Measurements from ENCODE around the gene ZBTB25.

ZBTB25 gene

GRCh38 chr14:64444140-64444539, 59.5 kb downstream of the ZBTB25 start:
- TF ChIP-seq CTCF (IDR thresholded peaks at IDR 0.05; ENCODE audit: low read length) (no peak), EZH2 (IDR thresholded peaks at IDR 0.05; ENCODE audit: borderline replicate concordance, low read length) (no peak)
- no peaks in the 10 kb centered on the region for H3K27me3 ChIP-seq (ENCODE audit: insufficient read depth, low read length)
- peaks cover 82% of the 10 kb centered on the region for H3K36me3 ChIP-seq (ENCODE audit: insufficient read depth, low read length)
- no peak overlapping the region for H2AFZ ChIP-seq (ENCODE audit: low read length)
- H3K4me2 ChIP-seq (ENCODE audit: low read length), result no peak overlapping the region
- H3K9ac ChIP-seq (ENCODE audit: low read length), result no peak overlapping the region; the same call in 1 of the 2 replicates
- peaks cover 31% of the 10 kb centered on the region for H3K4me1 ChIP-seq (ENCODE audit: insufficient read depth, low read length, severe bottlenecking)
- no peaks in the 10 kb centered on the region for H3K79me2 ChIP-seq (ENCODE audit: insufficient read depth, low read length)
- no peaks in the 10 kb centered on the region for H3K9me2 ChIP-seq (ENCODE audit: low read depth, low read length)
- no peak overlapping the region for H3K4me3 ChIP-seq (ENCODE audit: low read depth, low read length, poor library complexity, severe bottlenecking)
- peak overlapping the region; percentile 90 for H3K27ac ChIP-seq (ENCODE audit: low read depth, low read length, poor library complexity, severe bottlenecking)
- H4K20me1 ChIP-seq (ENCODE audit: insufficient read depth, low read length), result no peaks in the 10 kb centered on the region
- no peaks in the 10 kb centered on the region for H3K9me3 ChIP-seq (ENCODE audit: low read length)
- H3F3A ChIP-seq (ENCODE audit: insufficient read depth, low read length), result no peaks in the 10 kb centered on the region

- Histone ChIP-seq H3K79me2 (ENCODE audit: insufficient read depth, low read length) (no peaks in the 10 kb centered on the region), H3K36me3 (ENCODE audit: insufficient read depth, low read length) (peaks cover 82% of the 10 kb centered on the region), H3K4me1 (ENCODE audit: insufficient read depth, low read length, severe bottlenecking) (peaks cover 31% of the 10 kb centered on the region), H3K27me3 (ENCODE audit: insufficient read depth, low read length) (no peaks in the 10 kb centered on the region), H3F3A (ENCODE audit: insufficient read depth, low read length) (no peaks in the 10 kb centered on the region), H3K4me3 (ENCODE audit: low read depth, low read length, poor library complexity, severe bottlenecking) (no peak overlapping the region), H3K27ac (ENCODE audit: low read depth, low read length, poor library complexity, severe bottlenecking) (no peak overlapping the region), H3K9me3 (ENCODE audit: low read length) (no peaks in the 10 kb centered on the region), H3K4me2 (ENCODE audit: low read length) (no peak overlapping the region), H4K20me1 (ENCODE audit: insufficient read depth, low read length) (no peaks in the 10 kb centered on the region), H3K9me2 (ENCODE audit: low read depth, low read length) (no peaks in the 10 kb centered on the region), H2AFZ (ENCODE audit: low read length) (no peak overlapping the region), H3K9ac (ENCODE audit: low read length) (no peak overlapping the region)
- TF ChIP-seq CTCF (IDR thresholded peaks at IDR 0.05; ENCODE audit: low read length) (no peak), EZH2 (IDR thresholded peaks at IDR 0.05; ENCODE audit: borderline replicate concordance, low read length) (no peak)
Measured at GRCh38 chr14:64442300-64442988, 61.2 kb downstream of the ZBTB25 start.

- H3K4me3 ChIP-seq (ENCODE audit: low read depth, low read length, poor library complexity, severe bottlenecking), result no peak overlapping the region
- H4K20me1 ChIP-seq (ENCODE audit: insufficient read depth, low read length), result no peaks in the 10 kb centered on the region
- no peak overlapping the region for H3K27ac ChIP-seq (ENCODE audit: low read depth, low read length, poor library complexity, severe bottlenecking)
- no peak overlapping the region for H3K9ac ChIP-seq (ENCODE audit: low read length)
- no peak for TF ChIP-seq EZH2 (IDR thresholded peaks at IDR 0.05; ENCODE audit: borderline replicate concordance, low read length)
- no peak for TF ChIP-seq CTCF (IDR thresholded peaks at IDR 0.05; ENCODE audit: low read length)
- H3F3A ChIP-seq (ENCODE audit: insufficient read depth, low read length), result no peaks in the 10 kb centered on the region
- H3K4me1 ChIP-seq (ENCODE audit: insufficient read depth, low read length, severe bottlenecking), result peaks cover 22% of the 10 kb centered on the region
- no peaks in the 10 kb centered on the region for H3K27me3 ChIP-seq (ENCODE audit: insufficient read depth, low read length)
- no peaks in the 10 kb centered on the region for H3K9me2 ChIP-seq (ENCODE audit: low read depth, low read length)
- H3K4me2 ChIP-seq (ENCODE audit: low read length), result no peak overlapping the region
- H3K36me3 ChIP-seq (ENCODE audit: insufficient read depth, low read length), result peaks cover 92% of the 10 kb centered on the region
- H3K9me3 ChIP-seq (ENCODE audit: low read length), result no peaks in the 10 kb centered on the region
- H2AFZ ChIP-seq (ENCODE audit: low read length), result no peak overlapping the region
- H3K79me2 ChIP-seq (ENCODE audit: insufficient read depth, low read length), result no peaks in the 10 kb centered on the region
Measured at GRCh38 chr14:64440494-64440893, 63.1 kb downstream of the ZBTB25 start.

Measured in OCI-LY1 (cell line).